HG02642 (cell line): ENCODE results near the gene ARHGAP4.

Experiments used
- ATAC-seq: cut with Tn5 transposase; IDR thresholded peaks from one replicate; pipeline ENCODE4 v1.9.1; 2021; ENCODE audit warnings: mild to moderate bottlenecking; ENCODE audit not compliant: unreplicated experiment, poor library complexity

Gene ARHGAP4

DNA sequence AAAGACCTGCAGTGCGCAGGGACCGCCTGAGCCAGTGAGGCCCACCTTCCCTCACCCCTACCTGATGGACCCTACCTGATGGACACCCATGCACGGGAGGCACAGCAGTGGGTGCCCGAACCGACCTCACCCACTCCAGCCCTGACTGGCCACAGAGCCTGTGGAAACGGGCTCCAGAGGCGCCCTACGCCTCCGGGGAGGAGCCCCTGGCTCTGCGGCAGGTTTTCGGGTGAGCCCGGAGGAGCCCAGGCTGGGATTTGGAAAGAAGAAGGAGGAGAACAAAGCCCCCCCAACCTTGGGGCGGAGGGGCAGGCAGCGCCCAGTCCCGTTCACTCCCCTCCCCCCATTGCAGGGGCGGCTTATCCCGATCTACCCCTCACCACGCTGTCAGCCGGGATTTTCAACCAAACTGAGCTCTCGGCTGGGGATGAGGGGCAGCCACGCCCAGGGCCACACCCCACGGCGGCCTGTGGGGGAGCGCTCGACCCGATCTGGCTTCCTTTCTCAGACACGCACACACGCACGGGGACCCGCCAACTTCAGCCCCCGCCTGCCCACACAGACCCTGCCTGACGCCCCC lies 40.8 kb downstream of the ARHGAP4 start:
- ATAC-seq = no peak

DNA sequence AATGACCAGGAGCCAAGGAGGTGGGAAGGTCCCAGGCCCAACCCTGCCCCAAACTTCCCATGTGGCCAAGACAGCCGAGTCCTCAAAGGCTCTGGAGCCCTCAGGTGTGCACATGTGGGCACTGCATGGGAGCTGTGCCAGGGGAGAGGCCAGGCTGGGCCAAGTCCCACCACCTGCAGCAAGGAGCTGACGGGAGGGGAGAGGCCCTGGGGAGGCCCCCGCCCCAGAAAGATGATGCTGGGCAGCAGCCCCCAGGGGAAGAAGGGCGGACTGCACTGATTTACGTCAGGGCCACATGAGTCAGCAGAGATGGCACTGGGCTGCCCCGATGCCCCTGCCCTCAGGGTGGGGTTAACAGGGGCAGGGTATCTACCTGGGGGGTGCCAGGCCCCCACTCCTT lies 41.5 kb downstream of the ARHGAP4 start:
- ATAC-seq = no peak

DNA sequence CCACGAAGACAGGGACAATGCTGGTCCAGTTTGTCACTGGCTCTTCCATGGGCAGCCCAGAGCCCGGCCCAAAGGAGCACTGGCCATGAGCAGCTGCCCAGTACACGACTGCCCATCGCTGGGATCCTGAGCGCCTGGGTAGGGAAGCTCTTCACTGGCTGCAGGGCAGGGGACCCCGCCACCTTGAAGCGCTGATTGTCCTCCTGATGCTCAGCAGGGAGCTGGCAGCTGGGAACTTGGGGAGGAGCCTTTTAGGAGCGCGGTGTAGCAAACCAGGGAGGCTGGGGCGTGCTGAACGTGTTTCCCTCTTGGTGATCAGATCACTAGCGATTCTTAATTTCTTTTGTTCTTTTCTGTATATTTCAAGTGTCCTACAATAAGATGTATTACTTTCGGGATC lies 41.9 kb downstream of the ARHGAP4 start:
- no peak for ATAC-seq

DNA sequence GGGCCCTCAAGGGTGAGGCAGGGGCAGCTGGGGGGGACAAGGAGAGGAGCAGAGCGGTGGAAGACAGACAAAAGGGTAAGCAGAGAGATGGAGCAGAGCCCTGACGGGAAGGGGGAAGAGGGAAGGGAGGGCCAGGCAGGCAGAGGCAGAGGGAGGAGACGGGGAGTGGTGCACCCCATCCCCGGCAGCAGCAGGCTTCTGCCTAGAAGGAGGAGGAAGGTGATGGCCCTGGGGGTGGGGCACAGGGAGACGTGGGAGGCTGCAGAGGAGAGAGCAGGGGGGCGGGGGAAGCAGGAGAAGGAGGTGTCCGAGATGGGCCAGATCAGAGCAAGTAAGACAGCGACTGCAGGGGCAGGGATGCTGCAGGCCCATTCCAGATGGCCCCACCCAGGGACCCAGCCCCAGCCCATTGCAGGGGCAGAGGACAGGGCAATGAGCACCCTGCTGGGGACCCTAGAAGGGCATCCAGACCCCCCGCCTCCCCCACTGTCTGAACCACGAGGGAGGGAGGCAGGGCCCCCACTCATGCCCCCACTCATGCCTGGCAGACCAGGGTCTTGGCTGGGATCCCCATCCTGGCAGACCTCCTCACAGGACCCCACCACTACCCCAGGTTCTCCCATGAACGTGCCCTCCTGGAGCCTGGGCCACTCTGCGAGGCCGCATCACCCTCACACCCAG lies 42.8 kb downstream of the ARHGAP4 start:
- no peak for ATAC-seq

DNA sequence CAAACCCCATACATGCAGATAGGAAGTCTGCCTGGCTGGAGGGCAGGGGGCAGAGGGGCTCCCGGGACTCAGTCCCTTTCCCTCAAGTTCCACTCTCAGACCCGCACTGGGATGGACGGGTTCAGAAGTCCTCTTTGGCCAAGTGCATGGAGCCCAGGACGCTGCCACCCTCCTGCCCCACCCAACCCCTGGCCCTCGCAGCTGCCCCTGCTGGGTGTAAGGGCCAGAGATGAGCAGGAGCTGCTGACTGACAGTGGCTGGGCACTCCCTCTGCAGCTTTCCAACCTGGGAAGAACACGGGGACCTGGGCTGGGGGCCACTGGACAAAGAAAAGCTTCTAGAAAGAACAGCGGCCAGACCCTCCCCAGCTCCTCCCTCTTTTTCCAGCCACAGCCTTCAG lies 43.5 kb downstream of the ARHGAP4 start:
- no peak for ATAC-seq

DNA sequence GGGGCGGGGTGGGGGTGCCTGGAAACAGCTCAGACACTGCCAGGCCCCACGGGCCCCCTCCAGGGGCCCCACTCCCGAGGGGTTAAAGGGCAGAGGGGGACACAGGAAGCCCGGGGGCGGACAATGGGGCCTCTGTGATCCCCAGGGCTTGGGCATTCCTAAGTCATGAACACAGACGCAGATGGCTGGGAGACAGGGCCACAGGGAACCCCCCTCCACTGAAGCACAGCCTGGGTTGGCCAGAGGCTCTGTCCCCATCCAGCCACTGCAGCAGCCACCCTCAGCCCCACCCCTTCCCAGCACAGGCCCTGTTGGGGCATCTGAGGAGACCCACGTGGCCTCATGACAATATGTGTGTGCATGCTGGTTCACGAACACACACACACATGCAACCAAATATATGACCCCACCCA lies 44.0 kb downstream of the ARHGAP4 start:
- no peak for ATAC-seq

DNA sequence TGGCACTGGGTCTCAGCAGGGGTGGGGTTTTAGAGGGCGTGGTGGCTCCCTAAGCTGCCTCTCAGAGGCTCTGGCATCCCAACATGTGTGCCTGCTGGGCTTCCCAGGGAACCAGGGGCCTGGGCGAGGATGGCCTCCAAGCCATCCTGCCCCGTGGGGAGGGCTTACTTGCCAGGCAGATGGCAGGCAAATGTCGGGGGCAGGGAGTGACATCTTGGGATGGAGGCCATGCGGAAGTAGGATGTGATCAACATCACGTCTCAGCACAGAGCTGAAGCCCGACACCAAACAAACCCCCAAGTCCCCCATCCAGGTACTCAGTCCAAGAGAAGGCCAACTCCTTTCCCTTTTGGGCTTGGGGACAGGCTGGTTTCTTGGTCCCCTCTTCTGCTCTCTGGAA lies 44.8 kb downstream of the ARHGAP4 start:
- ATAC-seq = no peak

DNA sequence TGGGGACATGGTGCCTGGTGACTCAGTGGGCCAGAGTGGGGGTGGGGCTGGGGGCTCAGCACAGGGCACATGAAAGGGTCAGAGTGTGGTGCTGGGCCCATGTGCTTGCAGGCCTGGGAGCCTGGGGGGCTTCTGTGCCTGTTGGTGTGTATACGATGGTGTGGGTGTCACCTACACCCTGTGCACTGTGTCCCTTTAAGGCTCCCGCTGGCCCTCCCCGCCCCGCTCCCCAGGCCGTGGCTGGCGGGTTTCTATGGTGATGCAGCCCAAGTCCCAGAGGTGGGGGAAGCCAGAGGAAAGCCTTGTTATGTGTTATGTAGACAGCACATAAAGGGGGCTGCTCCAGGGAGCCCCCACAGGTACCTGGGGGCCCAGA lies 45.6 kb downstream of the ARHGAP4 start:
- ATAC-seq = no peak

DNA sequence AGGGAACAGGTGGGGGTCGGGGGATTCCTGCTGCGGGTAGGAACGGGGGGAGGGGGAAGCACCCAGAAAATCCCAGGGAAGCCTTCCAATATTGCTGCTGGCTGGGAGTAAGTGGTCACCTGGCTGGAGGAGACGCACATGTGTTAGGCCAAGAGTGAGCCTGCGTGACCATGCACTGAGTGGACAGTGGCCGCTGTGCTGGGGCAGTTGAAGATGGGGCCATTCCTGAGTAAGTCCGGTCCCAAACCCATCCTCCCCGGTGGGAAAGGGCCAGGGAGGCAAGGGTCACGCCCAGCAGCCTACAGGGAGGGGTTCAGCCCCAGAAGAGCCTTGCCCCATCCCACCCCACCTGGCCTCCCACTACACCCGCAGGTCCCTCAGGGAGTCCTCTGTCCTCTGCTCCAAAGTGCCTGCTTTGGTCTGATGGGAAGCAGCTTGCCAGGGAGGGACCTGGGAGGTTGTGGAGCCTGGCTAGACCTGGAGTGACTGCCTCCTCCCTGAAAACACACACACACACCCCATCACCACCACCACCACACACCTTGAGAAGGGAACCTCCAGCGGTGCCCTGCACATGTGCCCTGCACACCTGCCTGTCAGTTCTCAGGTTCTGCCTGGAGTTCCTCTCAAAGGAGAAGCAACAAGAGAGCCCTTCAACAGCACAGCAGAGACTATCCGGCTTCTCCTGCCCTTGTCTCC lies 46.2 kb downstream of the ARHGAP4 start:
- ATAC-seq = no peak

DNA sequence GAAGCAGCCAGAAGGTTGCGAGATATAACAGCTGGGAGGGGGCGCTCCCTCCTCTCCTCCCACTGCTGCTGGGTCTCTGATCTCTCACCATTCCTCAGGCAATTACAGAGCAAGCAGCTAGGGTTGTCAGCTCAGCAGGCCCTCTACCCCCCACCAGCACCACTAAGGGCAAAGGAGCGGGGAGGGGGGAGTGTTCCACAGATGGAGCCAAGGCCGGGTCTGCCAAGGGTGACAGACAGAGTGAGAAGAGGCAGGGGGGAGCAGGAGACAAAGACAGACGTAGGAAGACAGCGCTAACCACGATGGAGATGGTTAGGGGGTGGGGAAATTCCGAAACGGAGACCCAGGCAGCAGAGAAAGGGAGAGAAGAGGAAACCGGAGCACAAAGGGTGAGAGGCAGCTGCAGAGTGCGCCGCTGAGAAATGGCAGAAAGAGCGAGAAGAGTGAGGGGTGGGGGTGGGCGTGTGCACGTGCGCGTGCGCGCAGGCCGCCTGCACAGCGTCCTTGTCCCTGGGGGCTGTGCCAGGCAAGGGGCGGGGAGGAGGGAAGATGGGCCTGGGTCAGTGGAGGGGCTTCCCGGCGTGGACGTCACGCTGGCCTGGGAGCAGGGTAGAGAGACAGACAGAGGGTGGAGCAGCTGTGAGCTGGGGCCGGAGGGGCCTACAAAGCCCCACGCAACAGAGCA lies 47.0 kb downstream of the ARHGAP4 start:
- no peak for ATAC-seq

DNA sequence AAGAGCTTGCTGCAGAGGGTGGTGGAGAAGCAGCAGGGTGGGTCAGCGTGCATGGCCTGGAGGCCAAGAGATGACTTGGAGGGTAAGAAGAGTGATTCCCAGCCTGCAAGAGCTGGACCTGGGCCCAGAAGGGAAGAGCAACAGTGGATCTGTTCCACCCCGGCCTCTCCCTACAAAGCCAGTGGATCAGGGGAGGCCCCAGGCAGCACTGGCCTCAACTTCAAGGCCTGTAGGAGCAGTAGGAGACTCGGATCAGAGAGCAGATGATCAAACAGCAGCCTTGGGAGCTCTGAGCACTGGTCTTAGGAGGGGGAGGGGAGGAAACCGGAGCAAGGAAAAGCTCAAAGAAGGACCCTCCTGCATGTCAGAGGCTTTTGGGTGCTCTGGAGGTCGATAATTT lies 47.7 kb downstream of the ARHGAP4 start:
- no peak for ATAC-seq

DNA sequence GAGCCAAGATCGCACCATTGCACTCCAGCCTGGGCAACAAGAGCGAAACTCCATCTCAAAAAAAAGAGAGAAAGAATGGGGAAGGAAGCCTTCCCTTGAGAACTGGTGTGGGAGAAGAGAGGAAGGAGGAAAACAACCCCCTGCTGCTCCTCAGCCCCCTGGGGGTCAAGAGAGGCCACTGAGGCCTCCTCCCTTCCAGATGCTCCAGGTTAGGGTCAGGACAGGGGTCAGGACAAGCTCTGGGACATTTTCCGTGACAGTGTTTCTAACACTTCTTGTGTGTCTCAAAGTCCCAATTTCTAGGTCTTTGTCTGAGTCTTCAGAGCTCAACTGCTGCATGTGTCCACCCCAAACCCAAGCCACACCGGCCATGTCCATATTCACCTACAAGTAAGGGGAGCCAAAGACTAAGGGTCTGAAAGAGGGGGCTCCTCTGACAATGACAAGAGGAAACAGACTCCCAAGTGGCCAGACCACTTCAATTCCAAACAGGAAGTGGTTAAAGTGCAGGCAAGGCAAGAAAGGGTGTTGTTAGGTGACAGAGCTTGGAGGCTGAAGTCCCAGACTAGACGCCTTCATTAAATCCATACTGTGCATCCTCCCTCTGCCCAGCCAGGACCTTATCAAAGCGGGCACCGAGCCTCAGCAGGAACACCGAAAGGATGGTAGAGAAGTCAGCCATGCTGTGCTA lies 48.3 kb downstream of the ARHGAP4 start:
- ATAC-seq = no peak

DNA sequence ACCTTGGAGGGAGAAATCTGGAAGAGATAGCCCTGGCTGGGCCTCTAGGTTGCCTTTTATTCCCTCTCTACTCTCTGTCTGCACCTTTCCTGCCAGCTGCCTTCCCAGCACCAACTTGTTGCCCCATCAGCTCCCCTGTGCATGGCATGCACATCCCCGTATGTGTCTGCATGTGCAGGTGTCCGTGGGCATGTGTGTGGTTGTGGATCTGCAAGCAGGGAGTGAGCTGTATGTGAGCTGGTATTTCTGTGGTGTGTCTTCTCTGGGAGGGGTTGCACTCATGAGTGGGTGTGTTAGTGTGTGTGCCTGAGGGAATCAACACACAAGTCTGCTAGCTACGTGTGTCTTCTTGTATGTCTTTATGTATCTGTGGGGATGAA lies 50.0 kb downstream of the ARHGAP4 start:
- ATAC-seq = no peak

DNA sequence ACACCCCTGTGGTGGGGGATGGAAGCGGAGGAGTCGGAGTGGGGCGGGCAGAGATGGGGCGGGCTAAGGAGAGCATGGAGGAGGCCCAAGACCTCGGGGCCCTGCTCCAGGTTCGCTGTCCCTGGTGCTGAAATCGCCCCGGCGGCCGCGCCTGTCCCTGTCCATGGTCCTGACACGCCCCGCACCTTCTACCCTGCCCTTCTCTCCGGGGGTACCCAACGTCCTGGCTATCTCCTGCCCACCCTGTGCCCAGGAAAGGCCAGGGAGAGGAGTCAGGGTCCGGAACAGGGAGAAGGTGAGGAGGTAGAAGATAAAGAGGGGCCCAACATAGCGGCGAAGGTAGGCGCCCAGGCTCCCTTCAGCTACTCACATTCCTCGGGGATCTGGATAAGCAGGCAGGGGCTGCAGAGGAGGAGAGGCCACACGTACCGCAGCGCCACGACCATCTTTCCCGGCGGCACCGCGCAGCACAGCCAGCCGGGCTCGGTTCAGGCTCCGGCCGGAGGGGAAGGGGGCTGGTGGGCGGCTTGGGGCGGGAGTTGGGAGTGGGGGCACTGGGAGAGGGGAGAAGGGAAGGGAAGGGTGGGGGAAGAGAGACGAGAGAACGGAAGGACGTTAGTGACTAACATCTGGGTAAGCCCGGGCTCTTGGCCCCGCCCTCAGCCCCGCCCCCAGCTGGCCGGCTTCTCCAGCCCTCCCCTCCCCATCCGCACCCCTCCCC lies 50.5 kb downstream of the ARHGAP4 start:
- ATAC-seq = no peak

DNA sequence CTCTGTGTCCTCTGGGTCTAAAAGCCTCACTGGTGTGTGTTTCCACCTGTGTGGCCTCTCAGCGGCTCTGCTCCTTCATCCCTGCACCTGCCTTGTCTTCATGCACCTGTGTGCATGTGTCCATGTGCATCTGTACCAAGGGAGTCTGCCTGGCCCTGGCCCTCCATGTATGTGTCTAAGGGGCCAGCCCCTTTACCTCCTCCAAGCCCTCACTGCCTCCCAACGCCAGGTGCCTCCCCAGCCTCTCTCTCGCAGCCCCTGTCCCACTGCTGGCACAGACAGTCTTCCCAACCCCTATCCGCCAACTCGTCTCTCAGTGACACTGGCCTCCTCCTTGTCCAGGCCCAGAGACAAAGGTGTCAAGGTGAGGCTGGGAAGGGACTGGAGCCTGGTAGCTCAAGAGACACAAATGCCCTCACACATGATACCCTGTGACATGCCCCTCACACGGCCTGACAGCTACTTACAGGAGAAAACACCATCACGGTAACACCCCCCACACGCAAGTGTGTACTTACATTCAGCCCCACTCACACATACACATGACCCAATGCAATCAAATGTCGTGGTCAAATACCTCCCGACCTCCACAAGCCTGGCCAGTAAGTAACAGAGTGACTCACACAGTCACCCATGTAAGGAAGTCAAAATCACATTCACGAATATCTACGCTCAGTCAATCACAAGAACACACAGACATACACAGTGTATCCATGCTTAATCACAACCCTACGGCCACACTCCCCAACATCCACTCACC lies 51.5 kb downstream of the ARHGAP4 start:
- no peak for ATAC-seq

DNA sequence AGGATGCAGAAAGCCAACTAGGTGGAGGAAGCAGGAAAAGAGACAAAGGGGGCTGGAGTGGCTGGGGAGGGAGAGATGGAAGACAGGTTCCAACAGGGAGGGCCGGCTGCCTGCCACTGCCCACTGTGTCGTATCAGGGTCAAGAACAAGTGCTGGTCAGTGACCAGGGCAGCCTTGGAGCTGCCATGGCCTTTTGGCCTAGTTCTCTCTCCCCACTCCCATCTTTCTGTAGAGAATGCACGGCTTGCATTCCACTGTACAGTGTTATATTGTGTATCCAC lies 52.0 kb downstream of the ARHGAP4 start:
- ATAC-seq = no peak

DNA sequence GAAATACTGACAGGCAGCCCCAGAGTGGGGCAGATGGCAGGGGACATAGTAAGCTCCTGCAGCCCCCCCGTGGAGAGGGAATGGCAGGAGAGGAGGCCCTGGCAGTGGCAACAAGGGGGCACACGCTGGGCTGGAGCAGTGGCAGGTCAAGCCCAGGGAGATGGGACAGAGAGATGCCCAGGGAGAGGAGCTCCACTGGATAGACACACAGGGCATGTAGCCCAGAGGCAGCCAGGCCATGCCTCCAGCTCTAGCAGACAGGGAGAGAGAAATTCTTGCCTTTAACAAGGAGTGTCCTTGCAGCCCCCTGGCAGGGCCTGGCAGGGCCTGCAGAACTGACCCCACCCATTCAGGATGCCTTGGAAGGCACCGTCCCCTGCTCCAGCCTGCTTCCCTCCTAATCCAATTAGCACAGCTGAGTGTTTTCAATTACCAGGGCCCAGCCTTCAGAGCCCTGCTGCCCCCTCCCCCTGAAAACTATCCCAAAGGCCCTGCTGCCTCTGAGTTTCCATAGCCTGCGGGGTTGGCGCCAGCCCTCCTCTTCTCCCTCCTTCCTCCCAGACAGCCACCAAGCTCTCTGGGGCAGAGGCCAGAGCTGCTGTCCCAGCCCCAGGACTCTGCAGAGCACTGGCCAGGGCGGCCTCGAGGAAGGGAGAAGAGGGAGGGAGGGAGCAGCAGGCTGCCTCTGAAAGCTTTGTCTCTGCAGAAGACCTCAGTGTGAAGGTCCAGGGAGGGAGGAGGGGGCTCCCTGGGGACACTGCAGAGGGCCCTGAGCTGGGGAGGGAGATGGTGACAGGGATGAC lies 52.6 kb downstream of the ARHGAP4 start:
- ATAC-seq = no peak

DNA sequence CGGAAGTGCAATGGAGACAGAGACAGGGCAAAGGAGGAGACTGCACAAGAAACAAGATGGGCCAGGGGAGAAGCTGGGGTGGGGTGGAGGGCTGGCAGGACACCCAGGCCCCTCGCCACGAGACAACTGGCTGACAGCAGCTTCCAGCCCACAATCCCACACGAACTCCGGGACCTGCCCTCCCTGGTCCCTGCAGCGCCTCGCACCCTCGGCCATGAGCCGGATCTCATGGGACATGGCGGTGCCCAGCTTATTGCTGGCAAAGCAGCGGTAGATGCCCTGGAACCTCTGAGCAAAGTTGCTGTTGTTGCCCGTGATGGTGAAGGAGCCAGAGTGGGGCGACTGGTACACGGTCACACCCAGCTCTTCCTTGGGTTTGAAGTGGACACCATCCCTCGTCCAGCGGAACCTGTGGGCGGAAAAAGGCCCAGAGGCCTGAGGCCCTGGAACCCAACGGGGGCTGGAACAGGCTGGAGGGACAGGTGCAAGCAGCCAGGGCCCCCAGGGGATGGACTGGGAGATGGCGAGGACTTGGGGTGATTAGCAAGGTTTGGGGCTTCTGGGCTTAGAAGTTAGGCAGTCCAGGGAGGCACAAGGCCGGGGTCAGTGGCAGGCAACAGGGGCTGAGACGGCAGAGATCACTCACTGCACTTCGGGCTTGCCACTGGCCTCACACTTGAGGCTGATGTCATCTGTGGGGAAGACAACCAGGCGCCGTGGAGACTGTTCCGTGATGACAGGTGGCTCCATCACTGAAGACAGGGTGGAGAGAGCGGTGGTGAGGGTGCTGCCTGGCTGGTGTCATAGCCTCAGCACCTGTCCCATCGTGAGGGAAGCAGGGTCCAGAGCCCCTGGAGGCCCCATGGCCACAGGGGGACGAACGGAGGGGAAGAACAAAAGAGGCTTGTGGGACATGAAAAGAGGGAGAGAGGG lies 53.9 kb downstream of the ARHGAP4 start:
- no peak for ATAC-seq
